D721Med (cell line): ENCODE measurements around the gene VEZF1.

Experiments
- DNase-seq: peaks from one replicate; pipeline ENCODE4 v3.0.0; 2011; ENCODE audit warnings: low spot score; ENCODE audit not compliant: insufficient read length
- FAIRE-seq: peaks from 2 replicates; lab custom pipeline; 2011; peaks lifted over from hg19 to GRCh38; lab: Jason Lieb, UNC
- TF ChIP-seq, protein P1 (sequence below): IDR thresholded peaks from 2 replicates; pipeline ENCODE4 v1.5.1; 2012; ENCODE audit warnings: mild to moderate bottlenecking, control low read depth; ENCODE audit not compliant: insufficient read depth; ENCODE audit errors: missing control alignments

Gene VEZF1

DNA sequence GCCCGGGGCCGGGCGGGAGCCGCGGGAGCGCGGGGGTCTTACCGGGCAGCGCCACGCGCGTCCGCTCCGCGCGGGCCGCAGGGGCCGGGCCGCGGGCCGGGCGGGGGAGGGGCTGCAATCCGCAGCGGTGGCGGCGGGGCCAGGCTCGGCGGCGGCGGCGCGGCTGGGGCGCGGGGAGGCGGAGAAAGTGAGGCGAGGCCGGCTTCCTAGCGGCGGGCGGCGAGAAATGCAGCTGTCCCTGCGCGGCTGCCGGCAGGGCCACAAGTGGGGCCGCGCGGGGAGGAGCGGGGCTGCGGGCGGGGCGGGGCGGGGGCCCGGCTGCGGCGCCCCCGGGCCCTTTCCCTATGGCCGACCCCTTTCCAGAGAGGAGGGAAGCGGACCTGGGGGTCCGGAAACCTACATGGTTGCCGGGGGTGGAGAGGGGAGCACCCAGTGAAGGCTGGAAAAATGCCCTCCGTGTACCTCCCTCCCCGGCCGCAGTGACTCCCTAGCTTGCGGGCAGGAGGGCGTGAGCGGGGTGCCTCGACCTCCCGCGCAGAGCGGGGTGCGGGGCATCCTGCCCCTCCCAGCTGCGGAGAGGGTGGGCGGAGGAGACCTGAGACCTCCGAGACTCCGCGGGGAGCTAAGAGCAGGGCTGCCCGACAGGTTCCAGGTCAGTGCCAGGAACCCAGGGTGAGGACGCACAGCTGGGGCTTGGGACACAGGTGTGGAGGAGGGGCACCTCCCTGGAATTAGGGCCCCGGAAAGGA, 32.7 kb downstream of the VEZF1 start, which contains the start of gene CUEDC1:
Gene CUEDC1 (minus strand): TSS at position 230 of the 749 bp plus-strand sequence. CDS start 69,848 bp downstream, outside the sequence.
- FAIRE-seq (no peak), DNase-seq (no peak)
- TF ChIP-seq, protein P1, sequence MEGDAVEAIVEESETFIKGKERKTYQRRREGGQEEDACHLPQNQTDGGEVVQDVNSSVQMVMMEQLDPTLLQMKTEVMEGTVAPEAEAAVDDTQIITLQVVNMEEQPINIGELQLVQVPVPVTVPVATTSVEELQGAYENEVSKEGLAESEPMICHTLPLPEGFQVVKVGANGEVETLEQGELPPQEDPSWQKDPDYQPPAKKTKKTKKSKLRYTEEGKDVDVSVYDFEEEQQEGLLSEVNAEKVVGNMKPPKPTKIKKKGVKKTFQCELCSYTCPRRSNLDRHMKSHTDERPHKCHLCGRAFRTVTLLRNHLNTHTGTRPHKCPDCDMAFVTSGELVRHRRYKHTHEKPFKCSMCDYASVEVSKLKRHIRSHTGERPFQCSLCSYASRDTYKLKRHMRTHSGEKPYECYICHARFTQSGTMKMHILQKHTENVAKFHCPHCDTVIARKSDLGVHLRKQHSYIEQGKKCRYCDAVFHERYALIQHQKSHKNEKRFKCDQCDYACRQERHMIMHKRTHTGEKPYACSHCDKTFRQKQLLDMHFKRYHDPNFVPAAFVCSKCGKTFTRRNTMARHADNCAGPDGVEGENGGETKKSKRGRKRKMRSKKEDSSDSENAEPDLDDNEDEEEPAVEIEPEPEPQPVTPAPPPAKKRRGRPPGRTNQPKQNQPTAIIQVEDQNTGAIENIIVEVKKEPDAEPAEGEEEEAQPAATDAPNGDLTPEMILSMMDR: peak; percentile 34

DNA sequence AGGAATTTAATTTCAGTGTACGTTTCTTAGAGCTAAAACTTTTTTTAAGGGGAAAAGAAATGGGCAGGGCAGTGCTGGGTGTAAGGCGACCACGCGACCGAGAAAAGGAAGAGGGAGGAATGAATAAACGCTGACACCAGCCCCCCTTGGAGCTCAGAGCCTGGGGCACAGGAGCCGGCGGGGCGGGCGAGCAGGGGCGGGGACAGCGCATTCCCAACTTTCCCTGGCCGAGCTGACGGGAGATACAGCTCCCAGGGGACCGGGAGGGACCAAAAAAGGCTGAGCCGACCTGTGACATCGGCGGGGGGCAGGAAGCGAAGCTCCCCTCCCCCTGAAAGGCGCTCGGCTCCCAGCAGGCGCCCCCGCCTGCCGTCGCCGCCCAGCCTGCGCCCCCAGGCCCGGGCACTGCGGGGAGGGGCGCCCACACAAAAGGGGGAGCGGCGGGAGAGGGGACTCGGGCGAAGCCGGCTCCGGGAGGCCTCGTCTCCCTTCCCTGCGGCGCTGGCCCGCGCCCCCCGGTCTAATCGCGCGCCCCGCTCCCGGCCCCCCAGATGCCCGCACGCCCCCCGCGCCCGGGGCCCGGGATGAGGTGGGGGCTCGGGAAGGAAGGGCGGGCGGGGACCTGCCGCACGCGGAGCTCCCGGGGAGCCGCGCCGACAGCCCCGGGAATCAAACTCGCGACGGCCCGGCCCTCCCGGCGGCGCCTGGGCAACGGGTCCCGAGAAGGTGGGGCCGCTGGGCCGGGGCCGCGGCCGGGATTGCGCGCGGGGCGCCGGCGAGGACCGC, 33.5 kb downstream of the VEZF1 start:
- TF ChIP-seq, protein P1: no peak
- FAIRE-seq (no peak), DNase-seq (peak; percentile 67)

DNA sequence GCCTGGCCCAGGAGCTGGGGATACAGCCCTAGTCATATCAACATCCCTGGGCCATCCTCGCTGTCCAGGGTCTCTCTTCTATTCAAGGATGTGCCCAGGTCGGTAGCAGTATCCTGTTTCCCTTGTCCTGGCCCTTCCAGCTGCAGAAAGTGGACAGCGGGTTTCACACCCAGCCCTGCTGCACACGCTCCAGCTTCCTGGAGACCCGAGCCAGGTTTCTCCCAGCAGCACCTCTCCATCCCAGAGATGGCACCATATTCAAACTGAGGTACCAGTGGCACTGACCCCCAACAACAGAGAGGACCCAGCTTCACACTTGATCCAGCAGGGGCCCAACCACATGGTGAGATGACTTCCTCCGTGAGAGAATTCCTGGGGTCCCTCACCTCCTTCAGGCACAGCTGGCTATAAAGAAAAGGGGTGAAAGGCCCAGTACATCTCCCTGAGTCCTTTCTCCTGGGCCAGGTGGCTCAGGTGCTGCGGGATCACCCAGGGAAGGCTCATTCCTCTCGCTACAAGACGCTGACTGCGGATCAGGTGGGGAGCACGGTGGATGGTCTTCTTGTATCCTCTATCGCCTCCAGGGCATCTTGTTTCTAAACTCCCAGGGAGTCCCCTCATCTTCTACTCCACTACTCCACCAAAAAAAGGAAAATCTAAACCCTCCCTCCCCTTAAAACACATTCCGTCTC, 34.2 kb downstream of the VEZF1 start:
- TF ChIP-seq, protein P1: no peak
- DNase-seq: no peak
- no peak for FAIRE-seq

DNA sequence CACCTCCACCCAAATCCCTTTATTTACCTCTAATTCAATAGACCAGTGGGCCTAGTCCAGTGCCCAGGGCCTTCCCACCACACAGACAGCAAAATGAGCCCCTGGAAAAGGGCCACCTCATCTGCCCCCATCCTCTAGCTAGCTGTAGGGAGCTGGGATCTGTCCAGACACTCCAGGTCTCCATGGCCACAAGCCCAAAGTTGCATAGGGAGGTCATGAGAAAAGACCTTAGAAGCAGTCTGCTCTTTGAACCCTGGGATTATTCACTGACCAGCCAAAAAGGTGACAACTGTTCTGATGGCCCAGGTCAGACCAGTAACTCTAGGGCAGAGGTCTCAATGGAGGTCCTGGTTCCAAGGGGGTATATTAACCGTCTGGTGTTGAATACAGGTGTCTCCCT, 34.8 kb downstream of the VEZF1 start:
- DNase-seq: no peak
- TF ChIP-seq, protein P1: no peak
- FAIRE-seq: no peak

DNA sequence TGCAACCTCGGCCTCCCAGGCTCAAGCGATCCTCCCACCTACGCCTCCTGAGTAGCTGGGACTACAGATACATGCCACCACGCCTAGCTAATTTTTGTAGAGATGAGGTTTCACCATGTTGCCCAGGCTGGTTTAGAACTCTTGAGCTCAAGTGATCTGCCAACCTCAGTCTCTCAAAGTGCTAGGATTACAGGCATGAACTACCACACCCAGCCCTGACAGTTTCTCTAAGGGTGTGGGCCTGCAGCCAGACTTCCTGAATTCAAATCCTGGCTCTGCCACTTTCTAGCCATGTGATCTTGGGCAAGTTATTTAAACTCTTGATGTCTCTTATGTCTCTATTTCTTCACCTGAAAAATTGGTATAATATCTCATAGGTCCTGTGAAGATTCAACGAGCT, 38.4 kb downstream of the VEZF1 start:
- TF ChIP-seq, protein P1: no peak
- DNase-seq: no peak
- FAIRE-seq: no peak

DNA sequence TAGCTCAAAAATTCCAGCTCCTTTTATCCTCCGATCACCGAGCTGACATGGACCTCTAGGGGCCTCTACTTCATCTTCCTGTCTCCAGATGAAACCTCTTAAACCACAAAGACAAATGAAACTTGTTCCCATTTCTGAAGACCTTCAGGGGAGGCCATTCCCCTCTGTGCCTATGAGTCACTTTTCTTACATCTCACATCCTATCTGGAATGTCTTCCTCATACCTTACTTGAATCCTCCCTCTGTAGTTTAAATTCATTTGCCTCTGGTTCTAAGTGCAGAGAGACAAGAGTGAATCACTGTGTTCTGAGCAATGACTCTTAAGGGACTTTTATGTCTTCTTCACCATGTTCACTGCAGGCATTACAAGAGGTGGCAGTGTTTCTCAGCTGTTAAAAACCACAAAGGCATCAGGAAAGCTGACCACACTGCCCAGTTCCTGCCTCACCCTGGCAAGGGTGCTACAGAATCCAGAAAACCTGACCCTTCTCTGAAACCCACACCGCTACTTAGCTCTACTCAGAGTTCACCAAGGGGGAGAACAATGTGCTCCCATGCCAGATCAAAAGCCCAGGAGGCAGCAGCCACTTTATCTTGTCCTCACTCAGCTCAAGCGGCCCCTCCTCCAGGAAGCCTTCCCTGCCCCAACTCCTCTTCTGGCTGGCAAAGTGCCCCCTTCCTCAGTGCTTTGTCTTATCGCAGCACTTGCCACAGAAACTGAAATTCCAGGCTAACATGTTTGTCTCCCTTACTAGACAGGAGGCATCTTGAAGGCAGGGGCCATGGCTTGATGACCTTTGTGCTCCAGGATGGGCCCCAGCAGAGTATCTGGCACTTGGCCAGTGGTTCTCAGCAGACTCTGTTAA, 39.3 kb downstream of the VEZF1 start:
- DNase-seq (no peak), FAIRE-seq (no peak)
- TF ChIP-seq, protein P1: no peak
